PC-3 (cell line): ENCODE data around the gene GBX2. TPM values are rescaled to one million over a fixed set of nuclear protein-coding genes. Genes with fewer than 3 reads are reported as not detected.

ENCODE experiments used
- ATAC-seq: fragments of 200-7000 bp; cut with Tn5 transposase; 2 replicates; pipeline ENCODE4 v1.9.1; 2020; ENCODE audit warnings: mild to moderate bottlenecking, moderate library complexity
- BruUV-seq: library from RNA; stranded (reverse); fragments of 400-500 nt; replicated peaks from 2 replicates; lab custom pipeline; 2021; lab: Mats Ljungman, UMichigan
- CTCF ChIA-PET: fragments of 300-600 bp; sonication (Branson Sonifier 250); formaldehyde crosslinking; loops from one replicate; lab custom pipeline; 2022; ENCODE audit warnings: antibody characterized with exemption; lab: Charles Lee
- POLR2A ChIA-PET: fragments of 300-600 bp; sonication (Branson Sonifier 250); formaldehyde crosslinking; loops from one replicate; lab custom pipeline; 2022; ENCODE audit warnings: antibody characterized with exemption; ENCODE audit not compliant: unreplicated experiment; lab: Charles Lee
- DNase-seq: peaks from one replicate; pipeline ENCODE4 v3.0.0-alpha.2; 2015
- H2AFZ ChIP-seq: fragments of 300-600 bp; sonication (generic); 2 replicates; pipeline ENCODE4 v1.6.0; 2016; ENCODE audit warnings: antibody characterized with exemption, low read length
- H3F3A ChIP-seq: fragments of 300-600 bp; sonication (generic); one replicate; pipeline ENCODE4 v1.6.0; 2017; ENCODE audit warnings: antibody characterized with exemption, low read length, control low read depth, mild to moderate bottlenecking; ENCODE audit not compliant: unreplicated experiment
- H3K27ac ChIP-seq: fragments of 300-600 bp; sonication (generic); 2 replicates; pipeline ENCODE4 v1.5.1; 2016; ENCODE audit warnings: mild to moderate bottlenecking, low read length
- H3K27me3 ChIP-seq: fragments of 300-600 bp; sonication (generic); 2 replicates; pipeline ENCODE4 v1.6.1; 2016; ENCODE audit warnings: low read length, mixed read lengths
- H3K36me3 ChIP-seq: fragments of 300-600 bp; sonication (generic); 2 replicates; pipeline ENCODE4 v1.6.1; 2016; ENCODE audit warnings: low read depth, mixed run types, low read length, mixed read lengths
- H3K4me1 ChIP-seq: fragments of 300-600 bp; sonication (generic); 2 replicates; pipeline ENCODE4 v1.5.1; 2016; ENCODE audit warnings: low read length; ENCODE audit not compliant: insufficient read depth
- H3K4me2 ChIP-seq: fragments of 300-600 bp; sonication (generic); 2 replicates; pipeline ENCODE4 v1.6.0; 2016; ENCODE audit warnings: low read length
- H3K4me3 ChIP-seq: fragments of 300-600 bp; sonication (generic); 2 replicates; pipeline ENCODE4 v1.5.1; 2016; ENCODE audit warnings: mild to moderate bottlenecking, low read length, mixed read lengths
- H3K79me2 ChIP-seq: fragments of 300-600 bp; sonication (generic); 2 replicates; pipeline ENCODE4 v1.6.1; 2017; ENCODE audit warnings: low read length, mixed read lengths
- H3K9ac ChIP-seq: fragments of 300-600 bp; sonication (generic); 2 replicates; pipeline ENCODE4 v1.6.0; 2016; ENCODE audit warnings: mild to moderate bottlenecking, low read length
- H3K9me2 ChIP-seq: fragments of 300-600 bp; sonication (generic); replicated peaks from 2 replicates; pipeline ENCODE4 v1.6.1; 2016; ENCODE audit warnings: mixed run types, low read length, mixed read lengths
- H3K9me3 ChIP-seq: fragments of 300-600 bp; sonication (generic); 2 replicates; pipeline ENCODE4 v1.6.1; 2016; ENCODE audit warnings: low read length, mixed read lengths
- H4K20me1 ChIP-seq: fragments of 300-600 bp; sonication (generic); 2 replicates; pipeline ENCODE4 v1.6.1; 2016; ENCODE audit warnings: low read length, mixed read lengths
- EZH2 ChIP-seq: fragments of 300-600 bp; sonication (generic); IDR thresholded peaks from one replicate; pipeline ENCODE4 v1.6.1; 2017; ENCODE audit warnings: antibody characterized with exemption, mild to moderate bottlenecking, low read length; ENCODE audit not compliant: unreplicated experiment
- EZH2phosphoT487 ChIP-seq: fragments of 300-600 bp; sonication (generic); IDR thresholded peaks from 2 replicates; pipeline ENCODE4 v1.6.1; 2018; ENCODE audit warnings: mild to moderate bottlenecking, antibody characterized with exemption, low read length, borderline replicate concordance
- intact Hi-C: fragments of 100-400 bp; cut with micrococcal nuclease; formaldehyde crosslinking; loops from 2 replicates; pipeline ENCODE4 v1.9.0; 2023
- total RNA-seq: library from RNA; depleted of rRNA; stranded (reverse); fragments of >200 nt; gene quantifications from 2 replicates; pipeline ENCODE4 v1.2.3, GENCODE V29; 2014; rRNA removed
- TF ChIP-seq, protein P1 (sequence below): fragments of 300-600 bp; sonication (generic); conservative IDR thresholded peaks from 2 replicates; pipeline ENCODE4 v1.5.1; 2017; ENCODE audit warnings: antibody characterized with exemption, low read depth, mild to moderate bottlenecking, low read length

GBX2 gene
- total RNA-seq, 1 experiment from 2014 or later: 30.5 TPM

DNA sequence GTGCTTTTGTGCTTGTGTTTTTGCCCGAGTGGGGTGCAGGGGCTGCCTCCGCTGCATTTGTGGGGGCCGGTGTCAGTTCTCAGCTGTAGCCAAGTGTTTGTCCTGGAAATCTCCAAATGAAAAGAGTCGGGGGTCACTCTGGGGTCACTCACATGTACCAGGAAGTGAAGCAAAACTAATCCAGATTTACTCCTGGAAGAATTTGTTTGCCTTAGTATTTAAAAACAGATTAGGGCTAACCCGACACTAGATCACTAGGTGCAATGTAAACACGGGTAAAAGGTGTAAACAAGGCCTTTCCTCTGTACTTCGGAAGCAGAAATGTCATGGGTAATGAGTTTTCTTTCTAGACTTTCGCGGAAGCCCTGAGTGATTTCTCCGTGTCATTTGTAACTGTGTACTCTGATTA lies 50.3 kb downstream of the GBX2 start:
- intact Hi-C loops: no loop called here
- POLR2A ChIA-PET: no interaction called here
- no peak overlapping the region for H3K4me3 ChIP-seq

DNA sequence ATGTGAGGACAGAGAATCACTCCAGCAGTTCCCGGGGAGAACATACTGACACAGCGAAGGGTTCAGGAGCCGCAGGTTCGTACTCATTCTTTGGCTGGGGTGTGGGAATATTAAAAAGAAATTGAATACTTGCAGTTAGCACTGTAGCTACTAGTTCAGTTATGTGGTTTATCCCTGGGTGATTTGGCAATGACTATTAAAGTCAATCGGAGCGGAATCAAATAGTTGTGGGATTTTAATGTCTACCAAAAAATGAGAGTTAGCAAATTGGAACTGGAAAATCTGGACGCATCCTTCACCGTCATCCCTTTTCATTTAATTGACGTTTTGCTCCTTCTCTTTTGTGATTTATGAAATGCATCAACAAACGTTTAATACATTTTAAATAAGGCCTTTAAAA lies 50.8 kb downstream of the GBX2 start:
- Histone ChIP-seq H3K36me3 (no peaks in the 10 kb centered on the region), H3K27ac (no peak overlapping the region), H3K9me2 (no peaks in the 10 kb centered on the region), H3K9me3 (no peaks in the 10 kb centered on the region), H2AFZ (no peak overlapping the region), H3K4me2 (no peak overlapping the region), H3K4me3 (no peak overlapping the region), H3K27me3 (no peaks in the 10 kb centered on the region), H4K20me1 (no peaks in the 10 kb centered on the region), H3K4me1 (peaks cover 5% of the 10 kb centered on the region; the same call in 1 of the 2 replicates), H3K9ac (no peak overlapping the region), H3K79me2 (no peaks in the 10 kb centered on the region), H3F3A (no peaks in the 10 kb centered on the region)
- TF ChIP-seq EZH2phosphoT487 (no peak), EZH2 (no peak)
- TF ChIP-seq, protein P1, sequence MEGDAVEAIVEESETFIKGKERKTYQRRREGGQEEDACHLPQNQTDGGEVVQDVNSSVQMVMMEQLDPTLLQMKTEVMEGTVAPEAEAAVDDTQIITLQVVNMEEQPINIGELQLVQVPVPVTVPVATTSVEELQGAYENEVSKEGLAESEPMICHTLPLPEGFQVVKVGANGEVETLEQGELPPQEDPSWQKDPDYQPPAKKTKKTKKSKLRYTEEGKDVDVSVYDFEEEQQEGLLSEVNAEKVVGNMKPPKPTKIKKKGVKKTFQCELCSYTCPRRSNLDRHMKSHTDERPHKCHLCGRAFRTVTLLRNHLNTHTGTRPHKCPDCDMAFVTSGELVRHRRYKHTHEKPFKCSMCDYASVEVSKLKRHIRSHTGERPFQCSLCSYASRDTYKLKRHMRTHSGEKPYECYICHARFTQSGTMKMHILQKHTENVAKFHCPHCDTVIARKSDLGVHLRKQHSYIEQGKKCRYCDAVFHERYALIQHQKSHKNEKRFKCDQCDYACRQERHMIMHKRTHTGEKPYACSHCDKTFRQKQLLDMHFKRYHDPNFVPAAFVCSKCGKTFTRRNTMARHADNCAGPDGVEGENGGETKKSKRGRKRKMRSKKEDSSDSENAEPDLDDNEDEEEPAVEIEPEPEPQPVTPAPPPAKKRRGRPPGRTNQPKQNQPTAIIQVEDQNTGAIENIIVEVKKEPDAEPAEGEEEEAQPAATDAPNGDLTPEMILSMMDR: no peak
- ChIA-PET CTCF (no interaction called here), POLR2A (no interaction called here)
- DNase-seq: no peak
- no TSS peak for BruUV-seq
- intact Hi-C loops: no loop called here
- ATAC-seq: no peak

More for the DNA sequence above, 50.3 kb downstream of the GBX2 start:
- H3K79me2 ChIP-seq: no peaks in the 10 kb centered on the region
- CTCF ChIA-PET: no interaction called here
- peaks cover 2% of the 10 kb centered on the region; the same call in 1 of the 2 replicates for H3K4me1 ChIP-seq
- DNase-seq: no peak
- no peak for ATAC-seq
- H3K4me2 ChIP-seq: no peak overlapping the region
- no peak overlapping the region for H2AFZ ChIP-seq
- H3K27ac ChIP-seq: no peak overlapping the region
- H3K27me3 ChIP-seq: no peaks in the 10 kb centered on the region
- no peak overlapping the region for H3K9ac ChIP-seq
- no TSS peak for BruUV-seq
- no peaks in the 10 kb centered on the region for H3K36me3 ChIP-seq
- no peaks in the 10 kb centered on the region for H3K9me2 ChIP-seq
- no peaks in the 10 kb centered on the region for H3K9me3 ChIP-seq
- TF ChIP-seq, protein P1: no peak
- TF ChIP-seq EZH2phosphoT487: no peak
- TF ChIP-seq EZH2: no peak
- H3F3A ChIP-seq: no peaks in the 10 kb centered on the region
- H4K20me1 ChIP-seq: no peaks in the 10 kb centered on the region

Other genes starting within 250 kb of the GBX2 start
- gene ASB18, start 96.0 kb upstream of the GBX2 start, total RNA-seq: 0.15 TPM in 1 of 2 replicates, not detected in the other